ENCODE data around the gene IRF4.

Gene IRF4

DNA sequence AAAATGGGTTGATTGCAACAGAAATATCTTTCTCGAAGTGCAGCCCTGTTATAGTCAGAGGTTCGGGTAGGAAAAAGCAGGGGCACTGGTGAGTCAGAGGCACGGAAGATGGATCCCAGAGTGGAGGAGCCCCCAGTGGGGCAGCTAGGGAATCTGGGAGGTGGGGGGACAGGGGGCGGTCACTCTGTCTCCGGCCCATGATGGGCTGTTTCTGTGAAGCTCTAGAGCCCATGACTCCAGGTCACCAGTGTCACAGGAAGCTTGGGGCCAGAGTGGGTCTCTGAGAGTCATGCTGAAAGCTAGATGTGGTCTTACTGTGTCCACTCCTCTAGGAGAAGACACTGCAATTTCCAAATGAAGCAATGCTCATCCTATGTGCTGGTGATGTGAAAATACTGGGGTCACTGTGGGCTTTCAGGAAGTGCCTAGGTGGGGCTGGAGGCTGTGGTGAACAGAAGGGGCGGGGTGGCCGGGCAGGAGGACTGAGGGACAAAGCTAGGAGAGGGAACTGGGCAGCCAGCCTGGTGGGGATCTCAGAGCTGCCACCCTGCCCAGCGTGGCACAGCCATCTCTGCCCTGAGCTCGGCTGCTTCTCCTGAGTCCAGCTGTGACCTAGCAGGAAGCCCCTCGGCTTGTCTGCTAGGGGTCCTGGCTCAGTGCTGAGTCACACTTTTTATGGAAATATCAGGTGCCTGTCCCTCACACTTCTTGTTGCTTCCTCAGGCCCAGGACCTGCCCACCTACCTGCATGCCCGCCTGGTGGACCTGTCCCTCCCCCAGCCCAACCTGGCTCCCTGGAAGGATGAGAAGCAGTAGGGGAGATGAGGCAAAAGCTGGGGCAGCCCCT, 54.2 kb downstream of the IRF4 start:
- DNase-seq: no peak

DNA sequence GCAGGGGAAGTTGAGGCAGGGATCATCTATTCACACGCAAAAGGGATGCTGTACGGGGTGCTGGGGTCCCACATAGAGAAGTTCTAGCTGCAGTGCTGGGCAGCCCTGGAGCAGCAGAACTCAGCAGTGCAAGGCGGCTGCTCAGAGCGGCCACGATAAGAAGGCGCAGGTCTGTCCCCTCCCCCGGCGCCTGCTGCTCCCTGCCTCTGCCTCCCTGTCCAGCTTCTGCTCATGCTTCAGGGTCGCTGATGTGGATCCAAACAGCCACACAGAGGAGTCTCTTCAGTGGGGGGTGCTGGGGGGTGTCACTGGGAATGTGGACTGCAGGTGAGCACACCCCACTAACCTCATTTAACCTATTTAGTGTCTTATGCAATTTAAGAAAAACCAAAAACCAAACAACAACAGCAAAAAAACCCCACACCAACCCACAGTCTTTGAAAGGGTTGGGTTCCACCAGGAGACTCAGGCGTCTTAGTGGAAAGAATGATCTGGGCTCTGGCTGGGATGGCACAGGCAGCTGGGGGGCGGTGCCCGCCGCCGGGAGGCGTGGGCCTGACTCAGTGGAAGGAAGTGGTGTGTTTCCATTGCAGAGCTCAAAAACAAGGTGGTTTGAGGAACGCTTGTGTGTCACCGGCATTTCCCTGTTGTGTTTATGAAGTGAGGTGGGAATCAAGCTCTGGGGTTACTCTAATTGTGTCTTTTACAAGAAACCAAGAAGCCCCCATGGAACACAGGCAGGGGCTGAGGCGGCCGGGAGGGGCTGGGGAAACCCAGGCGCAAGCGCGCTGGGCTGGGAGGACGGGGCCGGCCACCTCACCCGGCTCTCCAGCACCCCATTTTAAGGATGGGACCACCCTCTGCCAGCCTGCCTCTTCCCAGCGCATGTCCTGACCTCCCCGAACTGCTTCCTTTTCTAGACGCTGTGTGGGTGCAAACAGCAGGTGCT, 55.1 kb downstream of the IRF4 start:
- DNase-seq: peak; percentile 20

DNA sequence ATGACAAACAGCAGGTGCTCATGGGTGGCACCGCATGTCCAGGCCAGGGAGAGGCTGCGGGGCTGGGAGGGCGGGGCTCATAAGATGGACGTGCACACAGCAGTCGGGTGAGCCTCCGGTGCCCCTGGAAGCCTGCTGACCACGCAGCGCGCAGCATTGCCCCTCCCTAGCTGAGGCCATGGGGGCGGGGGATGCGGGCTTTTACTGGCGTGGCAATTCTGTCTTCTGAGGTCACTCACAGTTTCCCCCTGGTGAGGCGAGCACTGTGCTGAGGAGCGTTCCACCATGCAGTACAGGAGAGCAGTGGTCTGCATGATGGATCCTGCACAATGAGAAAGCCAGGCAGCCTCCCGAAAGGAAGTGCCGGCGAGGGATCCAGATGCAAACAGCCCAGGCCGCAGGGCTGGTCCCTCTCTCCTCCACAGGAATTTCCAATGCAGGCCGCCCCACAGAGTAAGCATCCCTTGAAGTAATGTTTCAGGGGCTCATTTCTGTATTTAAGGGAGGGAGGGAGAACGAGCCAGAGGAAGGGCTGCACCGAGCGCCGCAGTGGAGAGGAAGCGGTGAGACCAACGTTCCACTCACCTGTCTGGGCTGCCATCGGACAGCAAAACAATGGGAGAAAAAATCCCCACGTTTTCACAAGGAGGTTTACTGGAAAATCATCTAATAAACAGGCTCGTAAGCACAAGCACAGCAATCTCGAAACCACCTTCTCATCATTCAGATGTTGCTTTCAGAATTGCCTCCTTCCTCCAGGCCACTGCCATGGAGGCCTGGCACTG, 56.0 kb downstream of the IRF4 start:
- no peak for DNase-seq

DNA sequence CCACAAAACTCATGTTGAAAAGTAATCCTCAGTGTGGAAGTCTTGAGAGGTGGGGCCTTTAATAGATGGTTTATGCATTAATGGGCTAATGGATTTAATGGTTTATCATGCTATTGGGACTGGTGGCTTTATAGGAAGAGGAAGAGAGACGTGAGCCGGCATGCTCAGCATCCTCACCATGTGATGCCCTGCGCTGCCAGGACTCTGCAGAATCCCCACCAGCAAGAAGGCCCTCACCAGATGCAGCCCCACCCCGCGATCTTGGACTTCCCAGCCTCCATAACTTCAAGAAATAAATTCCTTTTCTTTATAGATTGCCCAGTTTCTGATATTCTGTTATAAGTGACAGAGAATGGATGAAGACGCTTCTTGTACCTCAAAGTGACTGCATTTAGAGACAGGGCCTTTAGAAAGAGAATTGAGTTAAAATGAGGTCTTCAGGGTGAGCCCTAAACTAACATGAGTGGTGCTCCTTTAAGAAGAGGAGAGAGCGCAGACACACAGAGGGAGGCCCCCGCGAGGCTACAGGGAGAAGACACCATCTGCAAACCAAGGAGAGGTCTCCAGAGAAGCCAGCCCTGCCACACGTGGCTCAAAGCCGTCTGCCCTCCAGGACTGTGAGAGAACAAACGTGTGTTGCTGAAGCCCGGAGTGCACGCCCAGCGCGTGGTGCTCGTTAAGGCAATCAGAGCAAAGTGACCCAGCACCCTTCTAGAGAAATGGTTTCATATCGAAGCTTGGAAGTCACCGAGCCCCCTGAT, 56.9 kb downstream of the IRF4 start:
- no peak for DNase-seq

DNA sequence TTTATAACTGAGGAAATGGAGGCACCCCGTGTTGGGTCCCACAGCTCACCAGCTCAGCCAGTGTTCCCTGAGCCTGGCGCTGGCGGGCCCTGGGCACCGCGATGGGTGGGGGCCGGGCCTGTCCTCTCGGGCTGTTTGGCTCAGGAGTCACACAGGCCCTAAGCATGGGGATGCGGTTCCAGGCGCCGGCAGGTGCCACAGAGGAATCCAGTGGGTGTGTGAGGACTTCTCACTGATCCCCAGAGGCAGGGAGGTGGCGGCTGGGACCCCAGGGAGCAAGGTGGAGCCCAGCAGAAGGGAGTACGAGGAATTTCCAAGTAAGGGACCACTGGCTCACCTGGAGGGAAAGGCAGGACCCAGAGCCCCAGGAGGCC, 57.5 kb downstream of the IRF4 start:
- no peak for DNase-seq

DNA sequence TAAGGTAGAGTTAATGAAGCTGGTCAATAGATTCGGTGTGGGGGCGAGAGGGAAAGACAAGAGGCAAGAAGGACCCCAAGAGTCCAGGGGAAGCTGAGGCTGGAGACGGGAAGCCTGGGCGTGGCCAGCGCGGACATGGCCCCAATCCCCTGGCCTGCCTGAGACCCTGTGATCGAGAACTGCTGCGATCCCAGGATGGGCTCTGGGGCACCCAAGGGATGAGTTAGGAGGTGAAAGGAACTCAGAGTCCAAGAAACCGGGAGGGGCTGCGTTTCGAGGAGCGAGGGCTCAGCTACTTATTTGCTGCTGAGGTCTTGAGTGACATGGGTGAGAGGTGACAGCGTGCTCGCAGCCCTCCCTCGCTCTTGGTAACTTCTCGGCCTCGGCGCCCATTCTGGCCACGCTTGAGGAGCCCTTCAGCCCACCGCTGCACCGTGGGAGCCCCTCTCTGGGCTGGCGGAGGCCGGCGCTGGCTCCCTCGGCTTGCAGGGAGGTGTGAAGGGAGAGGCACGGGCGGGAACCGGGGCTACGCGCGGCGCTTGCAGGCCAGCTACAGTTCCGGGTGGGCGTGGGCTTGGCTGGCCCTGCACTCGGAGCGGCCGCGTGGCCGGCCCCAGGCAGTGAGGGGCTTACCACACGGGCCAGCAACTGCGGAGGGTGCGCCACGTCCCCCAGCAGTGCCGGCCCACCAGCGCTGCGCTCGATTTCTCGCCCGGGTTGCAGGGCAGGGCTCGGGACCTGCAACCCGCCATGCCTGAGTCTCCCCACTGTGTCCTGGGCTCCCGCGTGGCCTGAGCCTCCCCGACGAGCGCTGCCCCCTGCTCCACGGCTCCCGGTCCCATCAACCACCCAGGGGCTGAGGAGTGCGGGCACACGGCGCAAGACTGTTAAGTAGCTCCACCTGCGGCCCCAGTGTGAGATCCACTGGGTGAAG, 58.2 kb downstream of the IRF4 start:
- no peak for DNase-seq

DNA sequence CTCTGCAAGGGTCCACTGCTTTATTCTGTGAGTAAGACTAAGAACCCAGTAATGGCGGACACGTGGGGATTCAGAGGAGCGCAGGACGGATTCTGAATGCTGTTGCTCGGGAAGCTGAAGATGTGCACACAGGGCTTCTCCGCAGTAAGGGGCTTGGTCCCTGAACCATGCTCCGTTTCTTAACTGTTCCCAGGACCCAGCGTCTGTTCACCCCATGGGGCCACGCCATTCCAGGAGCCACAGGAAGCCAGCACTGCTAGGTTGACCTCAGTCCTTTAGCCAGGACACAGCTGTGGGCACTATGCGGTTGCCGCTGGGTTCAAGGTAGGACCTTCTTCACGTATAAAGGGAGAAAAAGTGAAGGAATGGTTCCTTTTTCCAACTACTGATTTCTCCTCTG, 59.8 kb downstream of the IRF4 start:
- no peak for DNase-seq

DNA sequence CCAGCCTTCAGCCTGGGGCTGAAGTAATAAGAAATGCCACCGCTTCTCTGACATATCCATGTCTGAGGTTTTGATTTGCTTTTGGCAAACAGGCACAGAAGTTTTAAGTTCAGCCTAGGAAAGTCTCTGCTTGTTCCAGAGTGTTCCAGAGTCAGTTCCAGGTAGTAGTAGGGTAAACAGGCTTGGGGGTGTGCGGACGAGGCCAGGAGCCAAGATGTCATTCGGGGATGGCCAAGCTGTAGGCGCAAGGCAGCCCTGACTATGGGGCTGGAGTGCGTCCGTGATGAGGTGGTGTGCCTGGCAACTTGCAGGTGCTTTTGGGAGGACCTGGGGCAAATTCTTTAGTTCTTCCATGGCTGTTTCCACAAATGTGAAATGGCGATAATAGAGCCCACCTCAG, 60.3 kb downstream of the IRF4 start:
- DNase-seq: no peak

DNA sequence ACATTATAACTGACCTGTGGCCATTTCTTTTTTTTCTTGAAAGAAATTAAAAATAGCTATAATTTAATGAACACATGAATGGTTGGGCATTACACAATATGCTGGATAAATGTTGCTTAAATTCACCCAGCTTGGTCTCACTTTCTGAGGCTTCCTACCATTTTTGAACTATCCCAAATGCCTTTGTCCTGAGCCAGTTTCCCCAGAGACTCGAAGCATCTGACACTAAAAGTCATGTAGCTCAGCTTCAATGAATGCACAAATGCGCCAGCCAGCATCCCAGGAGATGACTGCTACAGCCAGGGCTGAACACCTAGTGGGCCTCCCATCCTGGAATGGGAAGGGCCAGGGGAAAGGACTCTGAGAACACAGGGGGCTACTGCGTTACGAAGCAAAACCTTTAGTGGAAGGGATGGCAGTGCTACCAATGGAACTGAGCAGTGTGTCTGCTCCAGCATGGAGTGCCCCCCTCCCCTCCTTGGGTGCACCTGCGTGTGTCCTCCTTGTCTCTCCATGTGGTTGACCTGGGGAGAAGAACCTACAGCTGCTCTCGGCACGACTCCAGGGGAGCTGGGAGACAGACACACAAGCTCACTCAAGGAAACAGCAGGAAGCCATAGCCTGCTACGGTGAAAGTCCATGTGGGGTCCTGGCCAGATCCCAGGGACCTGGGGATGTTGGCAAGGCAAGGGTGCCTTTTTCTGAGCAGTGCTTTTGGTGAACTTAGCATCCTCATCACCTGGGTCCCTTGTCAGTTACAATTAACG, 60.9 kb downstream of the IRF4 start:
- no peak for DNase-seq

DNA sequence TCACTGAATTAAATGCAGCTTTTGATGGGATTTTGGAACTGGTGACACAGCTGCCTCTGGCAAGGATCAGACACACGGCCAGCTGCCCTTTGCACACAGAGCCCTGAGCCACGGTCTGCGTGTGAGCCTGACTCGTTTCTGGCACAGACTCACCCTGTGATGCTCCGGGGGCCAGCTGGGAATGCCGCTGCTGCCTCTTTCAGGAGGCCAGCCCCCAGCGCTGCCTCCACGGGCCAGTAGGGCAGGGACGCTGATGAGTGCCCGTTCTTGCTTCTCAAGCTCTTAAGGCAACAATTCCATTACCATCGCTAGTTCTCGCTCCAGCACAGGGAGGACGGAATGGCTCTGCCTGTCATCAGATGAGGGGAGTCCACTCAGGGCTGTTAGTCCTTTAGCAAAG, 61.6 kb downstream of the IRF4 start:
- DNase-seq: no peak

DNA sequence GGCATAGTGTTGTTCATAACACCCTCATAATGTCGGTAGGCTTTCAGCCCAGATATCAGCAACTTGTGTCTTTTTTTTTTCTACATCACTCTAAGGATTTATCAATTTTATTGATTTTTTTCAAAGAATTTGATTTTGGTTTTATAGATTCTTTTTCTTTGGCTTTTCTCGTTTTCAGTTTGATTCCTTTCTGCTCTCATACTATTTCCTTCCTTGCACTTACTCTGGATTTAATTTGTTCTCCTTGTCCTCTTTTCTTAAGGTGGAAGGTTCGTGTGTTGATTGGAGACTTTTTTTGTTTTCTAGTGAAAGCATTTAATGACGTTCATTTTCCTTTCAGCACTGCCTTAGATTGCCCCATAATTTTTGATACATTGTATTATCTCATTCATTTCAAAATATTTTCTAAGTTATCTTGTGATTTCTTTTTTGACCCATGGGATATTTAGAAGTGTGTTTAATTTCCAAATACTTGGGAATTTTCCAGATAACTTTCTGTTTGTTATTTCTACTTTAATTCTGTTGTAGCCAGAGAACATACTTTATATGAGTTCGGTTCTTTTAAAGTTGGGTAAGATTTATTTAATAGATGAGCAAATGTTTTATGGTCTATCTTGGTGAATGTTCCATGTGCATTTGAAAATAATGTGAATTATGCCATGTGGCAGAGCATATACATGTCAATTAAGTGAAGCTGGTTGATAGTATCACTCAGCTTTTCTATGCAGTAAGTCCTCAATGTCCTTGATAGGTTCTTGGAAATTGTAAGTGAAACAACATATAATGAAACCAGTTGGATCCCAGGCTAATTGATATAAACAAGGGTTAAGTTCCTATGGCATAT, 62.8 kb downstream of the IRF4 start:
- DNase-seq: no peak

DNA sequence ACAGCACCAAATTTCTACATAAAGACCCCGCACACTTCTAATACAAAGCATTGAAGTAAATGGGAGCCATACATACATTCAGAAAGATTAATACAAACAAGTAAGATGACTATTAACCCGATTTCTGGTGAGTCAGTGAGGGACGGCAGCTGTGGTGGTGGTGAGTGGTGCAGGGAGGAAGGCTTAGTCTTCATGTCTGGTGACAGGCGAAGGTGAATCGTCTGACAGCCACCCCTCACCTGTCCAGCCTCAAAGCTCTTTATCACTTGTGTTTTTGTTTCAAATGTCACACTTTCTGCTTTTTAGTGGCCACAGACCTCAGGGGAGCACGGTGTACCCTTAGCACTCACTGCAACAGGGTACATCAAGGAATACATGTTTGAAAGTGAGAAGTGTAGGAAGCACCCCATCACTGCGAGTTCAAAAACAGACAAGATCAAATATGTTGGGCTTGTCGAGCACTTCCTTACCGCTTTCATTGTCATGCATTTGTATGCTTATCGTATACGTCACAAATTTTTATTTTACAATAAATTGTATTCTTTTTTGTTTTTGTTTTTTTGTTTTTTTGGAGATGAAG, 63.5 kb downstream of the IRF4 start:
- DNase-seq: no peak

DNA sequence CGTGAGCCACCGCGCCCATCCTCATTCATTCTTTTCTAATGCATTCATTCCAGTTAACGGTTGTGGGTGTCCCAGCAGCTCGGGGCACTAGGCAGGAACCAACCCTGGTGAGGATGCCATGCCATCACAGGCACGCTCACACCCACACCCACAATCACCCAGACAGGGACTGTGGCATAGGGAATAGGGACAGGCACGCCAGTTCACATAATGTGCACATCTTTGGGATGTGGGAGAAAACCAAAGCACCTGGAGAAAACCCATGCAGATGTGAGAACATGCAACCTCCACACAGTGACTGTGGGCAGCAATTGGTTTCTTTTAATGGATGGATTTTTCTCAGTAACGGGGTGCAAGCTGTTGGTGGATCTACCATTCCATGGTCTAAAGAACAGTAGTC, 64.3 kb downstream of the IRF4 start:
- no peak for DNase-seq

DNA sequence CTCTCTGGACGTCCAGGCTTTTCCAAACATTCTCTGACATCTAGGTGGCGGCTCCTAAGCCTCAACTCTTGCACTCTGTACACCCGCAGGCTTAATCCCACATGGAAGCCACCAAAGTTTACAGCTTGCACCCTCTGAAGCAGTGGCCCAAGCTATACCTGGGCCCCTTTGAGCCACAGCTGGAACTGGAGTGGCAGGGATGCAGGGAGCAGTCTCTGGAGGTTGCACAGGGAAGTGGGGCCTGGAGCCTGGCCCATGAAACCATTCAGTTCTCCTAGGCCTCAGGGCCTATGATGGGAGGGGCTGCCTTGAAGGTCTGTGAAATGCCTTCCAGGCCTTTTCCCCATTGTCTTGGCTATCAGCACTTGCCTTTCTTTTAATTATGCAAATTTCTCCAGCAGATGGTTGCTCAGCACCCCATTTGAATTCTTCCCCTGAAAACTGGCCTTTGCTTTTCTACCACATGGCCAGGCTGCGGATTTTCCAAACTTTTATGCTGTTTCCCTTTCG, 64.9 kb downstream of the IRF4 start:
- DNase-seq: no peak

DNA sequence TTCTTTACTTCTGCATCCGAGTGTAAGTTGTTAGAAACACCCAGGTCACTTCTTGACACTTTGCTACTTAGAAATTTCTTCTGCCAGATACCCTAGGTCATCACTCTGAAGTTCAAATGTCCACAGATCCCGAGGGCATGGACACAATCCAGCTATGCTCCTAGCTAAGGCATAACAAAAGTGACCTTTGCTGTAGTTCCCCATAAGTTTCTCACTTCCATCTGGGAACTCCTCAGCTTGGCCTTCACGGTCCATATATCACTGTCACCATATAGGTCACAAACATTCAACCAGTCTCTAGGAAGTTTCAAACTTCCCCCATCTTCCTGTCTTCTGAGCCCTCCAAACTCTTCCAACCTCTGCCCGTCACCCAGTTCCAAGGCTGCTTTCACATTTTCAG, 65.3 kb downstream of the IRF4 start:
- no peak for DNase-seq

All from suppressor macrophage treated with lipopolysaccharide for 4 hours (primary cell).